Neuronal stem cell (in vitro differentiated cells): ENCODE results near the gene RUNX1.
A peak's percentile ranks its signal among the peaks of the same experiment; 100 is the strongest.

ENCODE experiments used
- DNase-seq: peaks from one replicate; pipeline ENCODE4 v3.0.0-alpha.2; 2013; ENCODE audit warnings: low spot score
- H2AFZ ChIP-seq: one replicate; pipeline ENCODE4 v1.6.1; 2013; ENCODE audit warnings: mild to moderate bottlenecking, low read length, inconsistent platforms
- H2AK5ac ChIP-seq: 2 replicates; pipeline ENCODE4 v1.6.1; 2013; ENCODE audit warnings: low read depth, mild to moderate bottlenecking, inconsistent platforms, low read length, moderate library complexity, mixed read lengths
- H2BK120ac ChIP-seq: 2 replicates; pipeline ENCODE4 v1.6.1; 2013; ENCODE audit warnings: low read depth, mild to moderate bottlenecking, inconsistent platforms, low read length, moderate library complexity, mixed read lengths
- H2BK12ac ChIP-seq: one replicate; pipeline ENCODE4 v1.6.1; 2013; ENCODE audit warnings: low read length, inconsistent platforms
- H2BK15ac ChIP-seq: 2 replicates; pipeline ENCODE4 v1.6.1; 2013; ENCODE audit warnings: mild to moderate bottlenecking, low read length, inconsistent platforms, mixed read lengths
- H2BK5ac ChIP-seq: one replicate; pipeline ENCODE4 v1.6.1; 2013; ENCODE audit warnings: inconsistent platforms, mild to moderate bottlenecking, low read length, moderate library complexity
- H3K14ac ChIP-seq: one replicate; pipeline ENCODE4 v1.6.1; 2013; ENCODE audit warnings: low read length, inconsistent platforms
- H3K18ac ChIP-seq: 2 replicates; pipeline ENCODE4 v1.6.1; 2013; ENCODE audit warnings: low read length, inconsistent platforms
- H3K23ac ChIP-seq: 2 replicates; pipeline ENCODE4 v1.6.1; 2013; ENCODE audit warnings: low read depth, mild to moderate bottlenecking, mixed read lengths, low read length, inconsistent platforms; ENCODE audit not compliant: poor library complexity
- H3K27ac ChIP-seq: replicated peaks from 3 replicates; pipeline ENCODE4 v1.5.1; 2013; ENCODE audit warnings: low read length, inconsistent platforms
- H3K27me3 ChIP-seq, 3 experiments: 2 replicates each; pipeline ENCODE4 v1.6.1; 2013; ENCODE audit warnings: low read length in 3 of 3, mild to moderate bottlenecking in 2 of 3, inconsistent platforms in 1 of 3, low read depth in 1 of 3, mixed read lengths in 1 of 3, moderate library complexity in 1 of 3; ENCODE audit not compliant: control insufficient read depth in 3 of 3, insufficient read depth in 3 of 3
- H3K36me3 ChIP-seq, 2 donors: replicated peaks in 1 of 2; 2 replicates each; pipeline ENCODE4 v1.6.1; 2013; ENCODE audit warnings: low read length in 2 of 2; ENCODE audit not compliant: control insufficient read depth in 2 of 2, insufficient read depth in 2 of 2
- H3K4ac ChIP-seq: 2 replicates; pipeline ENCODE4 v1.6.1; 2013; ENCODE audit warnings: inconsistent platforms, mild to moderate bottlenecking, low read length, moderate library complexity
- H3K4me1 ChIP-seq, 2 donors: 1 replicate in 1 of 2; 2 replicates in 1 of 2; pipeline ENCODE4 v1.6.1; 2013; ENCODE audit warnings: low read length in 2 of 2, low read depth in 1 of 2; ENCODE audit not compliant: control insufficient read depth in 2 of 2, insufficient read depth in 1 of 2
- H3K4me2 ChIP-seq: one replicate; pipeline ENCODE4 v1.6.1; 2013; ENCODE audit warnings: mild to moderate bottlenecking, low read length, inconsistent platforms; ENCODE audit not compliant: insufficient read depth, poor library complexity, severe bottlenecking
- H3K4me3 ChIP-seq, 2 donors: 2 replicates each; pipeline ENCODE4 v1.5.1; 2013; ENCODE audit warnings: low read length in 2 of 2, mild to moderate bottlenecking in 2 of 2, inconsistent platforms in 1 of 2, moderate library complexity in 1 of 2
- H3K79me1 ChIP-seq: one replicate; pipeline ENCODE4 v1.6.1; 2013; ENCODE audit warnings: low read depth, mild to moderate bottlenecking, inconsistent platforms, low read length, moderate library complexity
- H3K9ac ChIP-seq: one replicate; pipeline ENCODE4 v1.6.1; 2013; ENCODE audit warnings: mild to moderate bottlenecking, low read depth, low read length, inconsistent platforms; ENCODE audit not compliant: poor library complexity
- H3K9me3 ChIP-seq, 2 donors: replicated peaks in 1 of 2; 2 replicates each; pipeline versions ENCODE3 to v1.6.1; 2013; ENCODE audit warnings: low read length in 2 of 2, mild to moderate bottlenecking in 2 of 2, inconsistent platforms in 1 of 2, low read depth in 1 of 2, mixed read lengths in 1 of 2, moderate library complexity in 1 of 2; ENCODE audit not compliant: control insufficient read depth in 2 of 2, insufficient read depth in 1 of 2
- H4K8ac ChIP-seq: one replicate; pipeline ENCODE4 v1.6.1; 2013; ENCODE audit warnings: low read depth, mild to moderate bottlenecking, inconsistent platforms, low read length, moderate library complexity
- H4K91ac ChIP-seq: one replicate; pipeline ENCODE4 v1.6.1; 2013; ENCODE audit warnings: low read length, low read depth, mild to moderate bottlenecking, inconsistent platforms; ENCODE audit not compliant: poor library complexity
- WGBS, 2 donors: extraction: QIAGEN DNeasy Blood & Tissue Kit; methylation state at CpG; one replicate each; pipeline ENCODE4 v1.1.7; 2013; ENCODE audit warnings: missing lambda C conversion rate in 2 of 2, mixed read lengths in 1 of 2; ENCODE audit not compliant: insufficient read length in 2 of 2, insufficient replicate concordance in 1 of 2; ENCODE audit errors: extremely low coverage in 2 of 2; 5-methylcytosine and 5-hydroxymethylcytosine counted together

RUNX1 gene

GRCh38 chr21:34869545-34869944, 179.6 kb downstream of the RUNX1 start:
- Histone ChIP-seq H3K23ac (no peak overlapping the region), H3K4me2 (no peak overlapping the region), H3K18ac (no peak overlapping the region), H2BK120ac (no peak overlapping the region), H3K27me3 (peaks cover 0 to 21% (median 11%) of the 10 kb centered on the region in 3 experiments), H4K91ac (no peak overlapping the region), H3K9ac (no peak overlapping the region), H3K9me3 (no peaks in the 10 kb centered on the region), H3K14ac (no peak overlapping the region), H2BK15ac (no peak overlapping the region), H3K4me3 (no peak overlapping the region), H3K79me1 (no peaks in the 10 kb centered on the region), H2BK12ac (no peak overlapping the region), H2BK5ac (no peak overlapping the region), H3K4me1 (peaks cover 7% of the 10 kb centered on the region in 2 donors), H4K8ac (no peak overlapping the region), H2AK5ac (no peak overlapping the region), H3K4ac (no peak overlapping the region), H3K27ac (no peak overlapping the region), H2AFZ (no peak overlapping the region), H3K36me3 (no peaks in the 10 kb centered on the region)
- no peak for DNase-seq
- no CpG with 5 or more reads among the region's 7 CpGs for WGBS, 2 donors

DNA sequence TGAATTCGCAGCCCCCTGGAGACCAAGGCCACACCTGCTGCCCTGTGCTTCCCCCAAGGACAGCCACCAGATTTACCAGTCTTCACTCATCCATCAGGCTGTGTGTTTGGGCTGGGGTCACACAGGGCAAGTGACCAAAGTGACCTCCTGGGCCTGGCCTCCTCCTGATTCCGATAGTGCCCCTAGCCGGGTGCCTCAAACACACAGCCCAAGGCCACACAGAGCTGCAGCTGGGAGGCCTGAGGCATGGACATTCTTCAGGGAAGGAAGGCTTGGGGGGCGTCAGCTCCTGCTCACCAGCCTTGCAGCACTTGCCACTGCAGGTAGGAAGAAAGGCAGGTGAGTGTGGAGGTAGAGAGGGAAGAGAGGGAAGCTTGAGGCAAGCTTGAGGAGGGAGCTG, 181.3 kb downstream of the RUNX1 start:
- no CpG with 5 or more reads among the region's 4 CpGs for WGBS, 2 donors

GRCh38 chr21:34865400-34866241, 183.5 kb downstream of the RUNX1 start:
- no peak overlapping the region for H4K8ac ChIP-seq

More for the DNA sequence above, 181.3 kb downstream of the RUNX1 start:
- peaks cover 7% of the 10 kb centered on the region in 2 donors for H3K4me1 ChIP-seq
- H2BK15ac ChIP-seq: no peak overlapping the region
- H2BK5ac ChIP-seq: no peak overlapping the region
- DNase-seq: no peak
- no peak overlapping the region for H3K23ac ChIP-seq
- no peak overlapping the region for H2BK120ac ChIP-seq
- H3K14ac ChIP-seq: no peak overlapping the region
- H2BK12ac ChIP-seq: no peak overlapping the region
- H3K36me3 ChIP-seq: no peaks in the 10 kb centered on the region
- no peak overlapping the region for H3K4me2 ChIP-seq
- H2AK5ac ChIP-seq: no peak overlapping the region
- no peak overlapping the region for H3K4me3 ChIP-seq
- H3K9ac ChIP-seq: no peak overlapping the region
- no peak overlapping the region for H4K91ac ChIP-seq
- H3K27me3 ChIP-seq: peaks cover 0 to 24% (median 9%) of the 10 kb centered on the region in 3 experiments
- no peak overlapping the region for H3K18ac ChIP-seq
- no peaks in the 10 kb centered on the region for H3K79me1 ChIP-seq
- H2AFZ ChIP-seq: no peak overlapping the region
- no peak overlapping the region for H4K8ac ChIP-seq
- no peak overlapping the region for H3K27ac ChIP-seq
- H3K4ac ChIP-seq: no peak overlapping the region
- no peaks in the 10 kb centered on the region for H3K9me3 ChIP-seq

DNA sequence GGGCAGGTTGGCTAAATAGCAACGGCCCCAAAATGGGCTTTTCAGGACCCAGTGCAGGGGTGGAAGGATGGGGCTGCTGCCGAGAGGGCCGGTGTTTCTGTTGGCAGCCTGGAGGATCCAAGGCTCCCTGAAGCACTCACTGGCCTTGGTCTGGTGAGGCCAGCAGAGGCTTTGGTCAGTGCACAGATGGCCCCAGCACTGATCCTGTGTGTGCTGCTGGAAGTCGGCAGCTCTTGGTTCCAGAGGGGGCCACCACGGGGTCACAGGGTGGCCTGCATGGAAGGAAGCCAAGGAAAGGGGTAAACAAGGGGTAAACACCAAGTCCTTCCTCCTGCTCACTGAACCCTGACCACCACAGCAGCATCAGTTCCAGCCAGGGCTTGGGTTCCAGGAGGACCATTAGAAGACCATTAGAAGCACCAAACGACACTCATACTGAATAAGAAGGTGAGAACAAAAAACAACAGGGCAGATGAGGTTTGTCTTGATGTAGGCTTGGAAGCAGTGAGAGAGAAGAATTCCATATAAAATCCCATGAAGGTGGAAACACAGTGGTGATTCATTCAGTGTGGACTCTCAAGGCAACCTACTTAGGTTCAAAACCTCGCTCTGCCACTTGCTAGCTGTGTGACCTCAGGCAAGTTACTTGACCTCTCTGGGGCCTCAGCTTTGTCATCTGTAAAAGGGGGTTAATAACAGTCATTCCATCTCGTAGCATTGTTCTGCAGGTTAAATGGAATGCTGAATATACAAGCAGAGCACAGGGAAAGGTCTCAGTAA, 184.5 kb downstream of the RUNX1 start:
- no CpG with 5 or more reads among the region's 8 CpGs for WGBS, 2 donors
- H2BK120ac ChIP-seq: no peak overlapping the region
- no peak overlapping the region for H2BK15ac ChIP-seq
- no peak overlapping the region for H2AFZ ChIP-seq
- no peak overlapping the region for H2BK5ac ChIP-seq
- no peaks in the 10 kb centered on the region for H3K9me3 ChIP-seq
- no peak overlapping the region for H3K4me3 ChIP-seq
- H3K18ac ChIP-seq: no peak overlapping the region
- H3K4me1 ChIP-seq: peaks cover 7% of the 10 kb centered on the region in 2 donors
- no peak overlapping the region for H3K4ac ChIP-seq
- no peak overlapping the region for H3K9ac ChIP-seq
- H4K8ac ChIP-seq: no peak overlapping the region
- no peaks in the 10 kb centered on the region for H3K36me3 ChIP-seq
- H3K14ac ChIP-seq: no peak overlapping the region
- no peak for DNase-seq
- no peak overlapping the region for H3K23ac ChIP-seq
- H3K27ac ChIP-seq: no peak overlapping the region
- H2AK5ac ChIP-seq: no peak overlapping the region
- H3K4me2 ChIP-seq: no peak overlapping the region
- H4K91ac ChIP-seq: no peak overlapping the region
- H3K79me1 ChIP-seq: no peaks in the 10 kb centered on the region
- H2BK12ac ChIP-seq: no peak overlapping the region
- peaks cover 0 to 27% (median 10%) of the 10 kb centered on the region in 3 experiments for H3K27me3 ChIP-seq

More at GRCh38 chr21:34865400-34866241, 183.5 kb downstream of the RUNX1 start:
- WGBS, 2 donors: no CpG with 5 or more reads among the region's 20 CpGs
- no peaks in the 10 kb centered on the region for H3K79me1 ChIP-seq
- DNase-seq: no peak
- H3K4me1 ChIP-seq: peaks cover 7% of the 10 kb centered on the region in 2 donors
- H3K27me3 ChIP-seq: peaks cover 0 to 27% (median 10%) of the 10 kb centered on the region in 3 experiments
- no peak overlapping the region for H2BK120ac ChIP-seq
- H3K18ac ChIP-seq: no peak overlapping the region
- no peak overlapping the region for H2BK5ac ChIP-seq
- H3K4me2 ChIP-seq: peak overlapping the region; percentile 15
- no peak overlapping the region for H2AFZ ChIP-seq
- no peak overlapping the region for H2AK5ac ChIP-seq
- H3K36me3 ChIP-seq: no peaks in the 10 kb centered on the region
- no peak overlapping the region for H2BK12ac ChIP-seq
- H2BK15ac ChIP-seq: no peak overlapping the region
- H3K9me3 ChIP-seq: no peaks in the 10 kb centered on the region
- no peak overlapping the region for H3K23ac ChIP-seq
- H3K4me3 ChIP-seq: peak overlapping the region in 1 of 2 donors; percentile 22
- H3K27ac ChIP-seq: no peak overlapping the region
- no peak overlapping the region for H3K14ac ChIP-seq
- no peak overlapping the region for H3K4ac ChIP-seq
- no peak overlapping the region for H3K9ac ChIP-seq
- no peak overlapping the region for H4K91ac ChIP-seq
